Trophoblast cell (in vitro differentiated cells and primary cell): ENCODE results near the gene ITGB7.
"Not testable (repeated sequence)": the region's sequence is repeated elsewhere in the genome, so short reads cannot be mapped to it uniquely, and the experiment has no call there.

Experiments used
- DNase-seq, 2 donors: peaks; one replicate each; pipeline ENCODE4 v3.0.0-alpha.2; 2016
- H2AFZ ChIP-seq: 2 replicates; pipeline ENCODE4 v1.6.1; 2013; ENCODE audit warnings: low read length, moderate library complexity, mild to moderate bottlenecking; ENCODE audit not compliant: insufficient read depth, poor library complexity
- H2AK5ac ChIP-seq: 2 replicates; pipeline ENCODE4 v1.6.1; 2013; ENCODE audit warnings: mild to moderate bottlenecking, low read length
- H2BK120ac ChIP-seq: 2 replicates; pipeline ENCODE4 v1.6.1; 2013; ENCODE audit warnings: low read length, mild to moderate bottlenecking, moderate library complexity; ENCODE audit not compliant: insufficient read depth, poor library complexity
- H2BK12ac ChIP-seq: 2 replicates; pipeline ENCODE4 v1.6.1; 2013; ENCODE audit warnings: mild to moderate bottlenecking, low read length, moderate library complexity
- H2BK5ac ChIP-seq: 2 replicates; pipeline ENCODE4 v1.6.1; 2013; ENCODE audit warnings: low read length, low read depth, moderate library complexity, mild to moderate bottlenecking; ENCODE audit not compliant: poor library complexity
- H3K14ac ChIP-seq: 2 replicates; pipeline ENCODE4 v1.6.1; 2013; ENCODE audit warnings: mild to moderate bottlenecking, low read length
- H3K18ac ChIP-seq: 2 replicates; pipeline ENCODE4 v1.6.1; 2013; ENCODE audit warnings: mild to moderate bottlenecking, low read length
- H3K23ac ChIP-seq: 2 replicates; pipeline ENCODE4 v1.6.1; 2013; ENCODE audit warnings: low read length
- H3K27ac ChIP-seq: 2 replicates; pipeline ENCODE4 v1.5.1; 2013; ENCODE audit warnings: low read depth, mild to moderate bottlenecking, inconsistent platforms, low read length, moderate library complexity
- H3K27me3 ChIP-seq: 2 replicates; pipeline ENCODE4 v1.6.1; 2013; ENCODE audit warnings: inconsistent platforms, mild to moderate bottlenecking, low read length, moderate library complexity; ENCODE audit not compliant: insufficient read depth
- H3K36me3 ChIP-seq, 2 experiments: 1 replicate in 1 of 2; 2 replicates in 1 of 2; pipeline ENCODE4 v1.6.1; 2013; ENCODE audit warnings: low read length in 2 of 2, mild to moderate bottlenecking in 2 of 2, moderate library complexity in 1 of 2; ENCODE audit not compliant: insufficient read depth in 2 of 2, control insufficient read depth in 1 of 2
- H3K4ac ChIP-seq: 2 replicates; pipeline ENCODE4 v1.6.1; 2013; ENCODE audit warnings: low read depth, mild to moderate bottlenecking, low read length, moderate library complexity
- H3K4me1 ChIP-seq, 2 experiments: 1 replicate in 1 of 2; 2 replicates in 1 of 2; pipeline ENCODE4 v1.6.1; 2013; ENCODE audit warnings: low read length in 2 of 2, mild to moderate bottlenecking in 2 of 2, moderate library complexity in 1 of 2; ENCODE audit not compliant: insufficient read depth in 2 of 2, control insufficient read depth in 1 of 2
- H3K4me2 ChIP-seq: 2 replicates; pipeline ENCODE4 v1.6.1; 2013; ENCODE audit warnings: inconsistent platforms, mild to moderate bottlenecking, low read length, moderate library complexity
- H3K4me3 ChIP-seq: 2 replicates; pipeline ENCODE4 v1.5.1; 2013; ENCODE audit warnings: mild to moderate bottlenecking, low read depth, low read length, inconsistent platforms
- H3K79me1 ChIP-seq: one replicate; pipeline ENCODE4 v1.6.1; 2013; ENCODE audit warnings: low read length
- H3K79me2 ChIP-seq: 2 replicates; pipeline ENCODE4 v1.6.1; 2013; ENCODE audit warnings: low read length, mild to moderate bottlenecking; ENCODE audit not compliant: control insufficient read depth, insufficient read depth, poor library complexity
- H3K9ac ChIP-seq: 2 replicates; pipeline ENCODE4 v1.6.1; 2013; ENCODE audit warnings: mild to moderate bottlenecking, low read length
- H3K9me3 ChIP-seq: 2 replicates; pipeline ENCODE4 v1.6.1; 2013; ENCODE audit warnings: low read depth, mild to moderate bottlenecking, control low read depth, inconsistent platforms, low read length; ENCODE audit not compliant: insufficient read depth
- H4K12ac ChIP-seq: 2 replicates; pipeline ENCODE4 v1.6.1; 2013; ENCODE audit warnings: low read depth, mild to moderate bottlenecking, low read length, moderate library complexity
- H4K8ac ChIP-seq: 2 replicates; pipeline ENCODE4 v1.6.1; 2013; ENCODE audit warnings: low read depth, mild to moderate bottlenecking, low read length, moderate library complexity
- H4K91ac ChIP-seq: one replicate; pipeline ENCODE4 v1.6.1; 2013; ENCODE audit warnings: low read depth, mild to moderate bottlenecking, low read length, moderate library complexity
- WGBS: extraction: QIAGEN DNeasy Blood & Tissue Kit; methylation state at CpG from one replicate; pipeline ENCODE4 v1.1.7; 2013; ENCODE audit warnings: missing lambda C conversion rate; ENCODE audit not compliant: insufficient read length, insufficient coverage; ENCODE audit errors: extremely low coverage; 5-methylcytosine and 5-hydroxymethylcytosine counted together

Gene ITGB7

DNA sequence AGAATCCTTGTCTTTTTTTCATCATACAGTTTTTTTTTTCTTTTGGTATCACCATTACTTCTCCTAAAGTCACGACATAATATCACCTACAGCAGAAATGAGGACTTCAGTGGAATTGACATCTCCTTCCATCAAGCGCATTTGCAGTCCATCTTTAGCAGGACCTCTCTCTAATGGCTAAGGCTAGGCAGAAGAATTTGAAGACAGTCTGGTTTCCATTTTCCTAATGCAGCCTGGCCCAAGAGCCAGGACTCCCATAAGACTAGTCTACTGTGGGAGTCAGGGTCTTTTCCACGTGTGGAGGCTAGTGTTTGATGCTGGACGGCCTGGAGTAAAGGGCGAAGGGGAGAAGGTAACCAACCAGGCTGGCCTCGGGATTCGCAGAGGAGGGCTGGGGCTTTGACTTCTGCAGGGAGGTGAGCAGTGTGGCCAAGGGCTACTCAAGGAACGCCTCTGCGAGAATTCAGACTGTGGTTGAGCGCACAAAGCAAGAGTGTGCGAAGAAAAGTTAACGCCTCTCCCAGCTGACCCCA, 27.3 kb downstream of the ITGB7 start:
- WGBS = no CpG with 5 or more reads among the region's 12 CpGs
- Histone ChIP-seq H3K9ac (peak overlapping the region; percentile 89), H4K91ac (peak overlapping the region; percentile 91), H3K79me1 (peaks cover 13% of the 10 kb centered on the region), H2AK5ac (peak overlapping the region; percentile 15), H3K4me3 (peak overlapping the region; percentile 71), H4K12ac (peak overlapping the region; percentile 100), H2AFZ (peak overlapping the region; percentile 97), H3K4ac (peak overlapping the region; percentile 97), H3K27me3 (no peaks in the 10 kb centered on the region), H3K27ac (peak overlapping the region; percentile 99), H3K4me2 (peak overlapping the region; percentile 95), H2BK12ac (peak overlapping the region; percentile 38), H3K79me2 (peaks cover 9% of the 10 kb centered on the region), H4K8ac (peak overlapping the region; percentile 99), H3K9me3 (peaks cover 5% of the 10 kb centered on the region), H3K18ac (peak overlapping the region; percentile 97), H3K36me3 (peaks cover 9 to 20% of the 10 kb centered on the region in 2 experiments), H3K4me1 (peaks cover 4 to 14% of the 10 kb centered on the region in 2 experiments), H2BK120ac (peak overlapping the region; percentile 87), H3K23ac (peak overlapping the region; percentile 23), H2BK5ac (peak overlapping the region; percentile 93), H3K14ac (peak overlapping the region; percentile 99)
- DNase-seq = peak in 1 of 2 donors; percentile 36

DNA sequence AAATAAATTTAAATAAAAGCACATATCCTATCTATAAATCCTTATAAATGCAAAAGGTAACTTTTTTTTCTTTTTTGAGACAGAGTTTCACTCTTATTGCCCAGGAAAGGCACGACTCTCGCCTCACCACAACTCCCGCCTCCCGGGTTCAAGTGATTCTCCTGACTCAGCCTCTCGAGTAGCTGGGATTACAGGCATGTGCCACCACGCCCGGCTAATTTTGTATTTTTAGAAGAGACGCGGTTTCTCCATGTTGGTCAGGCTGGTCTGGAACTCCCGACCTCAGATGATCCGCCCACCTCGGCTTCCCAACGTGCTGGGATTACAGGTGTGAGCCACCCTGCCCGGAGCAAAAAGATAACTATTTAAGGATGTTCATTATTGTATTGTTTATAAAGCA, 28.2 kb downstream of the ITGB7 start:
- H2BK120ac ChIP-seq, H4K8ac ChIP-seq, H3K14ac ChIP-seq, H4K91ac ChIP-seq, H3K9me3 ChIP-seq, DNase-seq, H3K4ac ChIP-seq, H3K9ac ChIP-seq, H2AK5ac ChIP-seq, H2BK12ac ChIP-seq, H2BK5ac ChIP-seq, H3K18ac ChIP-seq, H4K12ac ChIP-seq, H3K4me2 ChIP-seq, H2AFZ ChIP-seq, H3K79me2 ChIP-seq, H3K23ac ChIP-seq, H3K27me3 ChIP-seq, H3K4me3 ChIP-seq, H3K27ac ChIP-seq: not testable (repeated sequence)
- H3K79me1 ChIP-seq = peaks cover 13% of the 10 kb centered on the region
- peaks cover 4 to 14% of the 10 kb centered on the region in 2 experiments for H3K4me1 ChIP-seq
- WGBS = no CpG with 5 or more reads among the region's 14 CpGs
- H3K36me3 ChIP-seq = peaks cover 3 to 13% of the 10 kb centered on the region in 2 experiments

DNA sequence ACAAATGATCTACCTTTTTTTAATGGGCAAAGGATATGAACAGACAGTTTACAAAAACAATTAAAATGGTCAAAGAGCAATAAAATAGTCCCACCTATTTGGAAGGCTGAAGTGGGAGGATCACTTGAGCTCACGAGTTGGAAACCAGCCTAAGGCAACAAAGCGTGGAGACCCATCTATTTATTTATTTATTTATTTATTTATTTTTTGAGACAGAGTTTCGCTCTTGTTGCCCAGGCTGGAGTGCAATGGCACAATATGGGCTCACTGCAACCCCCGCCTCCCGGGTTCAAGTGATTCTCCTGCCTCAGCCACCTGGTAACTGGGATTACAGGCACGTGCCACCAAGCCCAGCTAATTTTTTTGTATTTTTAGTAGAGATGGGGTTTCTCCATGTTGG, 29.6 kb downstream of the ITGB7 start:
- H3K9me3 ChIP-seq, H4K8ac ChIP-seq, H3K27me3 ChIP-seq, H2BK12ac ChIP-seq, H3K18ac ChIP-seq, H4K91ac ChIP-seq, H4K12ac ChIP-seq, H3K27ac ChIP-seq, H2AFZ ChIP-seq, H2BK5ac ChIP-seq, H3K4me2 ChIP-seq, H3K79me2 ChIP-seq, H3K9ac ChIP-seq, H3K4me3 ChIP-seq, H2BK120ac ChIP-seq, H3K23ac ChIP-seq, H3K14ac ChIP-seq, H3K36me3 ChIP-seq, H2AK5ac ChIP-seq, DNase-seq, H3K4ac ChIP-seq: not testable (repeated sequence)
- Histone ChIP-seq H3K4me1 (peaks cover 4 to 13% of the 10 kb centered on the region in 2 experiments), H3K79me1 (peaks cover 13% of the 10 kb centered on the region)
- no CpG with 5 or more reads among the region's 6 CpGs for WGBS

DNA sequence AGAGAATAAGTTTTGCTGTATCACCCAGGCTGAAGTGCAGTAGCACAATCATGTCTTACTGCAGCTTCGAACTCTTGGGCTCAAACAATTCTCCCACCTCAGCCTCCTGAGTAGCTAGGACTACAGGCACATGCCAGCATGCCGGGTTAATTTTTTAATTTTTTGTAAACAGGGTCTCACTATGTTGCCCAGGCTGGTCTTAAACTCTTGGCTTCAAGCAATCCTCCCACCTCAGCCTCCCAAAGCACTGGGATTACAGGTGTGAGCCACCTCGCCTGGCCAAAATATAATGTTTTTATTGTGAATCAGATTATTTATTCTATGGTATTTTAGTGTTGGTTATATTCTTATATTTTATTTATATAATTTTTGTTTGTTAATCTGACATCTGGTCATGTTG, 30.3 kb downstream of the ITGB7 start:
- no peak for DNase-seq
- Histone ChIP-seq H3K18ac (no peak overlapping the region), H3K79me1 (peaks cover 13% of the 10 kb centered on the region), H4K12ac (no peak overlapping the region), H2BK5ac (no peak overlapping the region), H2AK5ac (no peak overlapping the region), H3K4me3 (no peak overlapping the region), H3K9ac (no peak overlapping the region), H3K14ac (no peak overlapping the region), H3K4me2 (no peak overlapping the region), H4K8ac (no peak overlapping the region), H3K79me2 (peaks cover 9% of the 10 kb centered on the region), H2AFZ (no peak overlapping the region), H3K23ac (no peak overlapping the region), H3K4ac (no peak overlapping the region), H3K9me3 (peaks cover 4% of the 10 kb centered on the region), H3K36me3 (peaks cover 0 to 1% of the 10 kb centered on the region in 2 experiments), H4K91ac (no peak overlapping the region), H3K4me1 (peaks cover under 1 to 9% of the 10 kb centered on the region in 2 experiments), H3K27me3 (no peaks in the 10 kb centered on the region), H3K27ac (no peak overlapping the region), H2BK12ac (no peak overlapping the region), H2BK120ac (no peak overlapping the region)
- WGBS = no CpG with 5 or more reads among the region's 3 CpGs
